SK-N-SH treated with all-trans-retinoic acid at 6 μM for 48 hours (cell line): Measurements from ENCODE around the gene RNF103.

Experiments
- ATAC-seq: fragments of 200-7000 bp; cut with Tn5 transposase; 3 replicates; pipeline ENCODE4 v1.9.1; 2020; ENCODE audit warnings: mild to moderate bottlenecking, moderate library complexity
- ARNTL ChIP-seq: fragments of 450-650 bp; formaldehyde crosslinking; IDR thresholded peaks from 2 replicates; pipeline ENCODE4 v1.5.0; 2020; ENCODE audit warnings: low read depth, mild to moderate bottlenecking, moderate library complexity, borderline replicate concordance
- BACH2 ChIP-seq: fragments of 250-450 bp; sonication (Bioruptor Pico); IDR thresholded peaks from 2 replicates; pipeline ENCODE4 v1.9.0; 2021; ENCODE audit warnings: mild to moderate bottlenecking, borderline replicate concordance
- CREB5 ChIP-seq: fragments of 250-450 bp; sonication (Bioruptor Pico); IDR thresholded peaks from 2 replicates; pipeline ENCODE4 v1.5.1; 2020; ENCODE audit warnings: low read depth, mild to moderate bottlenecking, moderate library complexity
- CSDC2 ChIP-seq: fragments of 250-450 bp; sonication (Bioruptor Pico); IDR thresholded peaks from 2 replicates; pipeline ENCODE4 v1.5.0; 2020; ENCODE audit warnings: mild to moderate bottlenecking, moderate library complexity
- CSRNP3 ChIP-seq: fragments of 250-450 bp; sonication (Bioruptor Pico); IDR thresholded peaks from 2 replicates; pipeline ENCODE4 v1.5.1; 2021; ENCODE audit warnings: mild to moderate bottlenecking, moderate library complexity
- ESRRG ChIP-seq: fragments of 250-450 bp; sonication (Bioruptor Pico); IDR thresholded peaks from 2 replicates; pipeline ENCODE4 v1.6.1; 2021; ENCODE audit warnings: mild to moderate bottlenecking
- GLIS3 ChIP-seq: fragments of 250-450 bp; sonication (Bioruptor Pico); IDR thresholded peaks from 2 replicates; pipeline ENCODE4 v1.5.0; 2020; ENCODE audit warnings: mild to moderate bottlenecking, moderate library complexity
- OSR1 ChIP-seq: fragments of 250-450 bp; sonication (Bioruptor Pico); IDR thresholded peaks from 2 replicates; pipeline ENCODE4 v1.8.0; 2022; ENCODE audit warnings: moderate library complexity, mild to moderate bottlenecking, inconsistent platforms
- PATZ1 ChIP-seq: fragments of 250-450 bp; sonication (Bioruptor Pico); IDR thresholded peaks from 2 replicates; pipeline ENCODE4 v1.8.0; 2020; ENCODE audit warnings: mild to moderate bottlenecking, moderate library complexity, borderline replicate concordance
- POU6F1 ChIP-seq: fragments of 250-450 bp; sonication (Bioruptor Pico); IDR thresholded peaks from 2 replicates; pipeline ENCODE4 v1.8.0; 2021; ENCODE audit warnings: low read depth, mild to moderate bottlenecking, moderate library complexity, borderline replicate concordance
- RARB ChIP-seq: fragments of 250-450 bp; sonication (Bioruptor Pico); IDR thresholded peaks from 2 replicates; pipeline ENCODE4 v1.8.0; 2021; ENCODE audit warnings: mild to moderate bottlenecking, moderate library complexity
- SNAI2 ChIP-seq: fragments of 250-450 bp; sonication (Bioruptor Pico); IDR thresholded peaks from 2 replicates; pipeline ENCODE4 v1.5.0; 2020; ENCODE audit warnings: mild to moderate bottlenecking, moderate library complexity
- TCF4 ChIP-seq: fragments of 250-450 bp; sonication (Bioruptor Pico); IDR thresholded peaks from 2 replicates; pipeline ENCODE4 v1.8.0; 2021; ENCODE audit warnings: mild to moderate bottlenecking, moderate library complexity, borderline replicate concordance
- TOX ChIP-seq: fragments of 250-450 bp; sonication (Bioruptor Pico); IDR thresholded peaks from 2 replicates; pipeline ENCODE4 v1.8.0; 2021; ENCODE audit warnings: mild to moderate bottlenecking, moderate library complexity, borderline replicate concordance
- TSHZ2 ChIP-seq: fragments of 250-450 bp; sonication (Bioruptor Pico); IDR thresholded peaks from 2 replicates; pipeline ENCODE4 v1.5.0; 2020; ENCODE audit warnings: mild to moderate bottlenecking, moderate library complexity
- ZC3H10 ChIP-seq: fragments of 250-450 bp; sonication (Bioruptor Pico); IDR thresholded peaks from 2 replicates; pipeline ENCODE4 v1.5.1; 2021; ENCODE audit warnings: mild to moderate bottlenecking, moderate library complexity
- ZFP3 ChIP-seq: fragments of 250-450 bp; sonication (Bioruptor Pico); IDR thresholded peaks from 2 replicates; pipeline ENCODE4 v1.5.0; 2020; ENCODE audit warnings: mild to moderate bottlenecking, moderate library complexity
- ZFP30 ChIP-seq: fragments of 450-650 bp; formaldehyde crosslinking; IDR thresholded peaks from 2 replicates; pipeline ENCODE4 v1.5.0; 2022; ENCODE audit warnings: mild to moderate bottlenecking, moderate library complexity
- ZNF70 ChIP-seq: fragments of 450-650 bp; formaldehyde crosslinking; IDR thresholded peaks from 2 replicates; pipeline ENCODE4 v1.5.0; 2020; ENCODE audit warnings: mild to moderate bottlenecking, moderate library complexity
- ZNF8 ChIP-seq: fragments of 450-650 bp; formaldehyde crosslinking; IDR thresholded peaks from 2 replicates; pipeline ENCODE4 v1.5.0; 2020; ENCODE audit warnings: mild to moderate bottlenecking, moderate library complexity

Gene RNF103

GRCh38 chr2:86603905-86604304 lies 19.8 kb downstream of the RNF103 start:
- ATAC-seq, result no peak
- TF ChIP-seq TOX (CRISPR knock-in tag) (no peak), RARB (CRISPR knock-in tag) (no peak), TCF4 (no peak), ARNTL (CRISPR knock-in tag) (no peak)

GRCh38 chr2:86598966-86599365 lies 24.7 kb downstream of the RNF103 start:
- no peak for ATAC-seq
- TF ChIP-seq ZNF70 (CRISPR knock-in tag), result no peak
- TF ChIP-seq ZC3H10, result no peak
- TF ChIP-seq CSRNP3, result no peak
- TF ChIP-seq, all 23 proteins: peak for 0

- ATAC-seq, result no peak
- TF ChIP-seq CSDC2 (CRISPR knock-in tag), result no peak
- TF ChIP-seq CSRNP3, result no peak
- no peak for TF ChIP-seq TCF4
- TF ChIP-seq SNAI2 (CRISPR knock-in tag), result no peak
- TF ChIP-seq OSR1 (CRISPR knock-in tag), result no peak
- no peak for TF ChIP-seq POU6F1
- TF ChIP-seq ZFP30 (CRISPR knock-in tag), result no peak
- no peak for TF ChIP-seq ZNF70 (CRISPR knock-in tag)
- TF ChIP-seq ESRRG, result no peak
- no peak for TF ChIP-seq ZC3H10
Measured at GRCh38 chr2:86596118-86596517, 27.5 kb downstream of the RNF103 start.

GRCh38 chr2:86593266-86593665 lies 30.4 kb downstream of the RNF103 start:
- TF ChIP-seq ZFP3 (CRISPR knock-in tag) (no peak), TSHZ2 (no peak), GLIS3 (CRISPR knock-in tag) (no peak), ESRRG (no peak), ZFP30 (CRISPR knock-in tag) (no peak), PATZ1 (no peak), ZNF8 (CRISPR knock-in tag) (no peak), POU6F1 (no peak), BACH2 (CRISPR knock-in tag) (no peak), OSR1 (CRISPR knock-in tag) (no peak), CREB5 (CRISPR knock-in tag) (no peak), ARNTL (CRISPR knock-in tag) (no peak), CSRNP3 (no peak), RARB (CRISPR knock-in tag) (no peak), SNAI2 (CRISPR knock-in tag) (no peak), CSDC2 (CRISPR knock-in tag) (no peak), TCF4 (no peak), ZNF70 (CRISPR knock-in tag) (no peak)
- no peak for ATAC-seq
